Measurements from ENCODE around the gene OOSP1. TPM values are rescaled to one million over a fixed set of nuclear protein-coding genes. Genes with fewer than 3 reads are reported as not detected.
A peak's percentile ranks its signal among the peaks of the same experiment; 100 is the strongest.

Gene OOSP1
- total and polyA plus RNA-seq, 3 donors from 2014 or later = 0.37 TPM; not detected in 2

GRCh38 chr11:59918987-59919589 lies 19.1 kb upstream of the OOSP1 start:
- 38 to 41% methylated on average over 3 of the region's 3 CpGs for whole genome bisulfite sequencing, 2 donors
- H3K27ac ChIP-seq = no peak overlapping the region
- intact Hi-C loops (cut with DNase I; ENCODE audit: low total_unique reads) = no loop called here

GRCh38 chr11:59923813-59924212 lies 14.4 kb upstream of the OOSP1 start:
- no peak for DNase-seq
- no peak overlapping the region for H3K27ac ChIP-seq
- no peak overlapping the region for H3K4me3 ChIP-seq
- no peaks in the 10 kb centered on the region for H3K4me1 ChIP-seq
- TF ChIP-seq POLR2A (IDR thresholded peaks at IDR 0.05) = no peak
- TF ChIP-seq, protein P1, sequence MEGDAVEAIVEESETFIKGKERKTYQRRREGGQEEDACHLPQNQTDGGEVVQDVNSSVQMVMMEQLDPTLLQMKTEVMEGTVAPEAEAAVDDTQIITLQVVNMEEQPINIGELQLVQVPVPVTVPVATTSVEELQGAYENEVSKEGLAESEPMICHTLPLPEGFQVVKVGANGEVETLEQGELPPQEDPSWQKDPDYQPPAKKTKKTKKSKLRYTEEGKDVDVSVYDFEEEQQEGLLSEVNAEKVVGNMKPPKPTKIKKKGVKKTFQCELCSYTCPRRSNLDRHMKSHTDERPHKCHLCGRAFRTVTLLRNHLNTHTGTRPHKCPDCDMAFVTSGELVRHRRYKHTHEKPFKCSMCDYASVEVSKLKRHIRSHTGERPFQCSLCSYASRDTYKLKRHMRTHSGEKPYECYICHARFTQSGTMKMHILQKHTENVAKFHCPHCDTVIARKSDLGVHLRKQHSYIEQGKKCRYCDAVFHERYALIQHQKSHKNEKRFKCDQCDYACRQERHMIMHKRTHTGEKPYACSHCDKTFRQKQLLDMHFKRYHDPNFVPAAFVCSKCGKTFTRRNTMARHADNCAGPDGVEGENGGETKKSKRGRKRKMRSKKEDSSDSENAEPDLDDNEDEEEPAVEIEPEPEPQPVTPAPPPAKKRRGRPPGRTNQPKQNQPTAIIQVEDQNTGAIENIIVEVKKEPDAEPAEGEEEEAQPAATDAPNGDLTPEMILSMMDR (IDR thresholded peaks at IDR 0.05) = no peak
- WGBS, 2 donors = 85 to 91% methylated on average over 6 of the region's 6 CpGs
- no peaks in the 10 kb centered on the region for H3K9me3 ChIP-seq
- no peaks in the 10 kb centered on the region for H3K27me3 ChIP-seq
- no peaks in the 10 kb centered on the region for H3K36me3 ChIP-seq (ENCODE audit: low read depth, missing control alignments)
- intact Hi-C loops (cut with DNase I; ENCODE audit: low total_unique reads) = no loop called here

More at GRCh38 chr11:59918987-59919589, 19.1 kb upstream of the OOSP1 start:
- Histone ChIP-seq H3K4me3 (no peak overlapping the region), H3K36me3 (ENCODE audit: low read depth, missing control alignments) (no peaks in the 10 kb centered on the region), H3K9me3 (no peaks in the 10 kb centered on the region), H3K4me1 (no peaks in the 10 kb centered on the region), H3K27me3 (no peaks in the 10 kb centered on the region)
- DNase-seq = peak; percentile 59
- TF ChIP-seq, protein P1 (IDR thresholded peaks at IDR 0.05) = peak in 2 of 3 experiments; percentile 20 to 40
- no peak for TF ChIP-seq POLR2A (IDR thresholded peaks at IDR 0.05)

DNA sequence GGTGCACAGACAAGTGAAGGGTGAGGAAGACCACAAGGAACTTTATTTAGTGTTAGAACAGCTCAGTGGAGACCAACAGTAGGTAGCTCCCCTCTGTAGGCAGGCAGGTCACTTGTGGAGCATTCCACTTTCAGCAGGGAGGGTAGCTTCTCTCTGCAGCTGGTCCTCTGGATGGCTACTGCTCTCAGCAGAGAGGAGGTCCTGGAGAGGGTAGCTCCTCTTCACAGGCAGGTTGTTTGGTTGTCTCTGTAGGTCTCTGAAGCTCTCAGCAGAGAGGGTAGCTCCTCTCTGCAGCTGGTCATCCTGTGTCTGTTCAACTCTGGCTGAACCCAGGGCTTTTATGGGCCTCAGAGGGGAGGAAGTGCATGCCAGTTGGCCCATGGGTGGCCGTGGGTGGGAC lies 6.5 kb upstream of the OOSP1 start:
- H3K4me3 ChIP-seq = no peak overlapping the region
- TF ChIP-seq, protein P1 (IDR thresholded peaks at IDR 0.05) = no peak
- TF ChIP-seq POLR2A (IDR thresholded peaks at IDR 0.05) = no peak
- no peaks in the 10 kb centered on the region for H3K4me1 ChIP-seq
- H3K36me3 ChIP-seq (ENCODE audit: low read depth, missing control alignments) = no peaks in the 10 kb centered on the region
- no peak overlapping the region for H3K27ac ChIP-seq
- no peaks in the 10 kb centered on the region for H3K27me3 ChIP-seq
- no peak for DNase-seq
- intact Hi-C loops (cut with DNase I; ENCODE audit: low total_unique reads) = no loop called here
- no peaks in the 10 kb centered on the region for H3K9me3 ChIP-seq
- 100% methylated on average over 1 of the region's 1 CpG; no CpG with 5 or more reads in 1 of the 2 donors for WGBS, 2 donors

DNA sequence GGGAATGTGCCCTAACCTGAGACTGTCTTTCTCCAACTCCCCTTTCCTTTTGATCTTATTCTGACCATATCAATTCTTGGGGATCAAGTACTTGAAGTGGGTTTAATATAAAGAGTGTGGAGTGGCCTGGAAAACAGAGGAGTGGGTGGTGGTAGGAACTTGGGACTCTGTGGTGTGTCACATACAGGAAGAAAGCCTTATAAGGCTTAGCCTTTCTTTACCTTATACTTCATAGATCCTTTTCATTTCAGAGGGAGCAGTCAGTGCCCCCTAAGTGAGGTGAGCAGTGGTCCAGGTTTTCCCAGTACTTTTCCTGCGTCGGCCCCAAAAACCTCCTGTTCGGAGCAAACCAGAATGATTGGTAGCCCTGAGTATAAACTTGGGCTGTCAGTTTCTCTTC lies 486 bp downstream of the OOSP1 start:
- WGBS, 2 donors = 87 to 97% methylated on average over 3 of the region's 3 CpGs
- Histone ChIP-seq H3K4me1 (no peaks in the 10 kb centered on the region), H3K9me3 (no peaks in the 10 kb centered on the region), H3K27ac (no peak overlapping the region), H3K36me3 (ENCODE audit: low read depth, missing control alignments) (no peaks in the 10 kb centered on the region), H3K4me3 (no peak overlapping the region), H3K27me3 (no peaks in the 10 kb centered on the region)
- intact Hi-C loops (cut with DNase I; ENCODE audit: low total_unique reads) = no loop called here
- DNase-seq = no peak
- no peak for TF ChIP-seq POLR2A (IDR thresholded peaks at IDR 0.05)
- TF ChIP-seq, protein P1 (IDR thresholded peaks at IDR 0.05) = no peak

GRCh38 chr11:59939482-59939881 lies 1.2 kb downstream of the OOSP1 start:
- 86 to 100% methylated on average over 2 of the region's 2 CpGs for WGBS, 2 donors
- no peaks in the 10 kb centered on the region for H3K36me3 ChIP-seq (ENCODE audit: low read depth, missing control alignments)
- H3K27ac ChIP-seq = no peak overlapping the region
- H3K4me1 ChIP-seq = no peaks in the 10 kb centered on the region
- no peak for TF ChIP-seq POLR2A (IDR thresholded peaks at IDR 0.05)
- TF ChIP-seq, protein P1 (IDR thresholded peaks at IDR 0.05) = no peak
- no peak overlapping the region for H3K4me3 ChIP-seq
- H3K27me3 ChIP-seq = no peaks in the 10 kb centered on the region
- no peaks in the 10 kb centered on the region for H3K9me3 ChIP-seq
- no peak for DNase-seq
- intact Hi-C loops (cut with DNase I; ENCODE audit: low total_unique reads) = no loop called here

Measured in testis (tissue), 3 donors.